Esophagus mucosa (tissue), 1 donor: ENCODE data around the gene ZC3H4. TPM values are rescaled to one million over a fixed set of nuclear protein-coding genes. Genes with fewer than 3 reads are reported as not detected.

ENCODE experiments used
- ATAC-seq: fragments of 200-7000 bp; cut with Tn5 transposase; one replicate; pipeline ENCODE4 v1.9.1; 2020
- total RNA-seq: library from RNA; stranded (reverse); gene quantifications from one replicate; pipeline ENCODE4 v1.2.4, GENCODE V29; 2023
- donor health status: DM: yes; HTN: yes; CAD: no.

The ZC3H4 gene
- total RNA-seq, 1 donor from 2014 or later = 28.1 TPM

DNA sequence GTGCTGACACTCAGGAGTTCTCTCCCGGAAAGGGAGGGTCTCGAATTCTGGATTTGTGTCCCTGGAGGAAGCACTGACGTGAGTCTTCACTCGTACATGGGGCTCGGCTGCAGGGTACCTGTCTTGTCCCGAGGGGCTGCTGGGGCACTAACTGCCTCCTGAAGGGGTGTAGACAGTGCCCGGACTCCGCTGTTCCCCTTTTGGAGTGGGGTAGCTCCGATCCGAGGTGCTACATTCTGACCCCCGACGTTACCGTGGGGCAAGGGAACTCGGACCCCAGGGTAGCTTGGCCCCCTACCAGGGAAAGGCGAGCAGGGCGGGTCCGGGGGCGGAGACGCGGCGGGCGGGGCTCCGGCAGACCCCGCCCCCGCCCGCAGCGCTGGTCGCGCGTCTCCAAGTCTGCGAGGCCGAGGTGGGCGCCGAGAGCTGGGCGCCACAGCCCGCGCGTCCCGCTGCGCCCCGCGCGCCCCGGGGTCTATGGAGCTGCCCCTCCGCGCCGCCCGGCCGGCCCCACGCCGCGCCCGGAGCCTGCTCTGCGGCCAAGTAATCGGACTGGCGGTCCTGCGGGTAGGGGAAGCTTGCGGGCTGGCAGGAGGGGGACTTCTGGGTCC, 94.0 kb downstream of the ZC3H4 start, which contains the start of gene NPAS1:
Gene NPAS1 (plus strand): TSS at position 407 of the 611 bp plus-strand sequence. CDS start 1,211 bp downstream, outside the sequence.
- no peak for ATAC-seq

DNA sequence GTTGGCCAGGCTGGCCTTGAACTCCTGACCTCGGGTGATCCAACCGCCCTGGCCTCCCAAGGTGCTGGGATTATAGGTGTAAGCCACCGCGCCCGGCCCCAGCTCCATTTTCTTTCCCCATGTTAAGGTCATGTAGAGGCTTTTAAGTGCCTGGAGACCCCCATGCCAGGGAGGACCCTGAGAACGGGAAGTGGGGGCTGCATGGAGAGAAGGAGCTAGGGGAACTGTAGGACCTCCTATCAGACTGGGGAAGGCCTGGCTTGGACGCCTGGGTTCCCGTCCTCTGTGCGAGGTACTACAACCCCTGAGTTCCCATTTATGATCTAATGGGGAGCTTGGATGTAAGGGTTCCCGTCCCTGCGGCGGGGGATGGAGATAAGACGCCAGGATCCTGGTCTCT, 94.7 kb downstream of the ZC3H4 start:
- no peak for ATAC-seq

Other genes starting within 250 kb of the ZC3H4 start
- 0.52 TPM for gene NPAS1, start 93.9 kb downstream of the ZC3H4 start, total RNA-seq
- 34.5 TPM for gene TMEM160, start 65.2 kb downstream of the ZC3H4 start, total RNA-seq
- 53.2 TPM for gene SAE1, start 17.1 kb upstream of the ZC3H4 start, total RNA-seq
- 1.6 TPM for gene BBC3, start 117.4 kb upstream of the ZC3H4 start, total RNA-seq
- 14.6 TPM for gene CCDC9, start 142.7 kb upstream of the ZC3H4 start, total RNA-seq
- gene INAFM1, start 161.1 kb upstream of the ZC3H4 start, total RNA-seq = 7.3 TPM
- gene C5AR1, start 196.1 kb upstream of the ZC3H4 start, total RNA-seq = 1.1 TPM
- gene C5AR2, start 218.4 kb upstream of the ZC3H4 start, total RNA-seq = 1.7 TPM
- gene DHX34, start 235.5 kb upstream of the ZC3H4 start, total RNA-seq = 7.9 TPM